HL-60 (cell line): ENCODE results near the gene SKAP2.

Source experiments
- DNase-seq, 2 experiments: peaks; one replicate each; pipeline ENCODE4 v3.0.0-alpha.2; 2010 to 2020; ENCODE audit warnings: low read depth in 1 of 2, low spot score in 1 of 2
- H3K27ac ChIP-seq: fragments of 250-450 bp; sonication (Bioruptor Pico); replicated peaks from 2 replicates; pipeline ENCODE4 v1.5.1; 2020; ENCODE audit warnings: mild to moderate bottlenecking, moderate library complexity
- H3K27me3 ChIP-seq: fragments of 250-450 bp; sonication (Bioruptor Pico); 2 replicates; pipeline ENCODE4 v1.5.1; 2021; ENCODE audit warnings: mild to moderate bottlenecking, moderate library complexity; ENCODE audit not compliant: insufficient read depth, poor library complexity, severe bottlenecking
- H3K4me3 ChIP-seq: replicated peaks from 2 replicates; pipeline ENCODE4 v1.5.1; 2011; ENCODE audit warnings: mild to moderate bottlenecking, control low read depth, low read length; ENCODE audit not compliant: insufficient read depth
- CTCF ChIP-seq: IDR thresholded peaks from one replicate; pipeline ENCODE4 v1.5.1; 2011; ENCODE audit warnings: low read length, control low read depth, inconsistent platforms; ENCODE audit not compliant: insufficient read depth
- GABPA ChIP-seq: IDR thresholded peaks from 2 replicates; pipeline ENCODE4 v1.6.1; 2012; ENCODE audit warnings: low read depth
- POLR2AphosphoS5 ChIP-seq: IDR thresholded peaks from 2 replicates; pipeline ENCODE4 v1.6.1; 2012; ENCODE audit warnings: low read depth
- SPI1 ChIP-seq: IDR thresholded peaks from 2 replicates; pipeline ENCODE4 v1.6.1; 2012; ENCODE audit warnings: low read depth, mild to moderate bottlenecking, borderline replicate concordance
- TF ChIP-seq, protein P1 (sequence below): IDR thresholded peaks from 2 replicates; pipeline ENCODE4 v1.6.1; 2012; ENCODE audit warnings: low read depth; ENCODE audit not compliant: insufficient replicate concordance

SKAP2 gene

DNA sequence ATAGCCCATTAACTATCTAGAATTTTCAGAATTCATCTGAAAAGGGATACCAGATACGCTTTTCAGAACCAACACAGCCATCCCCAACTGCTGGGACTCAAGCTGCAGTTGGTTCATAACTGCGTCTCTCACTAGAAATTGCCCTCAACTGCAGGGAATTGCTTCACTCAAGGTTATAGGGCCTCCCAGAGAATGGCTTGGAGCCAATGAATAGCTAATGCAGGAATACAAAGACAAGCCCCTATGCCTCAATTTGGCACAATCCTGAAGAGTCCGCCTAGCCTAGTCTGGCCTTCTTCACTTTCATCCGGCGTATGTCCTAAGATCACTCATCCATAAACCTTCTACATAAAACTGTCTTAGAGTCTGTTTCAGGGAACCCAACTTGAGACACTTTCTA lies 164.0 kb downstream of the SKAP2 start:
- Histone ChIP-seq H3K27me3 (no peaks in the 10 kb centered on the region), H3K27ac (no peak overlapping the region), H3K4me3 (no peak overlapping the region)
- TF ChIP-seq CTCF (no peak), POLR2AphosphoS5 (no peak), SPI1 (no peak), GABPA (no peak)
- TF ChIP-seq, protein P1, sequence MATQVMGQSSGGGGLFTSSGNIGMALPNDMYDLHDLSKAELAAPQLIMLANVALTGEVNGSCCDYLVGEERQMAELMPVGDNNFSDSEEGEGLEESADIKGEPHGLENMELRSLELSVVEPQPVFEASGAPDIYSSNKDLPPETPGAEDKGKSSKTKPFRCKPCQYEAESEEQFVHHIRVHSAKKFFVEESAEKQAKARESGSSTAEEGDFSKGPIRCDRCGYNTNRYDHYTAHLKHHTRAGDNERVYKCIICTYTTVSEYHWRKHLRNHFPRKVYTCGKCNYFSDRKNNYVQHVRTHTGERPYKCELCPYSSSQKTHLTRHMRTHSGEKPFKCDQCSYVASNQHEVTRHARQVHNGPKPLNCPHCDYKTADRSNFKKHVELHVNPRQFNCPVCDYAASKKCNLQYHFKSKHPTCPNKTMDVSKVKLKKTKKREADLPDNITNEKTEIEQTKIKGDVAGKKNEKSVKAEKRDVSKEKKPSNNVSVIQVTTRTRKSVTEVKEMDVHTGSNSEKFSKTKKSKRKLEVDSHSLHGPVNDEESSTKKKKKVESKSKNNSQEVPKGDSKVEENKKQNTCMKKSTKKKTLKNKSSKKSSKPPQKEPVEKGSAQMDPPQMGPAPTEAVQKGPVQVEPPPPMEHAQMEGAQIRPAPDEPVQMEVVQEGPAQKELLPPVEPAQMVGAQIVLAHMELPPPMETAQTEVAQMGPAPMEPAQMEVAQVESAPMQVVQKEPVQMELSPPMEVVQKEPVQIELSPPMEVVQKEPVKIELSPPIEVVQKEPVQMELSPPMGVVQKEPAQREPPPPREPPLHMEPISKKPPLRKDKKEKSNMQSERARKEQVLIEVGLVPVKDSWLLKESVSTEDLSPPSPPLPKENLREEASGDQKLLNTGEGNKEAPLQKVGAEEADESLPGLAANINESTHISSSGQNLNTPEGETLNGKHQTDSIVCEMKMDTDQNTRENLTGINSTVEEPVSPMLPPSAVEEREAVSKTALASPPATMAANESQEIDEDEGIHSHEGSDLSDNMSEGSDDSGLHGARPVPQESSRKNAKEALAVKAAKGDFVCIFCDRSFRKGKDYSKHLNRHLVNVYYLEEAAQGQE = no peak
- DNase-seq = no peak

GRCh38 chr7:26699766-26700165 lies 164.6 kb downstream of the SKAP2 start:
- no peak for TF ChIP-seq GABPA
- no peak for TF ChIP-seq SPI1
- TF ChIP-seq CTCF = no peak
- no peak for DNase-seq
- H3K27me3 ChIP-seq = no peaks in the 10 kb centered on the region
- no peak overlapping the region for H3K4me3 ChIP-seq
- H3K27ac ChIP-seq = no peak overlapping the region

DNA sequence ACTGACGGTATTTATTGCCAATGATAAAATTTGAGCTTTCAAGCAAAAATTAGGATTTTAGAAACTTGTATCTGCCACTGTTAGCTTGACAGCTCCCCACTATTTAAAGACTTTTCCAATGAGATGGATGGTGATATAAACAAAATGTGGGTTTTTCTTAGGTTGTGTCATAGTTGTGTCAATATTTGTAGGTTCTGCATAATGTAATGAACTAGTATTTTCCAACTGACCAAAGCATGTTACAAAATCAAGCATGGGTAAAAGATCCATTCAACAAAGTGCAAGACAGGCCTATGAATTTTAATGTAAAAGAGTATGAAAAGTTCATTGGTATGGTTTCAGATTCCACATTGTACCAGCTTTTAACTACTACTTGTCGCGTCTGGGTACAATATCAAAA lies 165.6 kb downstream of the SKAP2 start:
- H3K27me3 ChIP-seq = no peaks in the 10 kb centered on the region
- no peak for DNase-seq
- TF ChIP-seq, protein P1 = no peak
- TF ChIP-seq CTCF (no peak), GABPA (no peak), POLR2AphosphoS5 (no peak), SPI1 (no peak)
- no peak overlapping the region for H3K4me3 ChIP-seq
- H3K27ac ChIP-seq = no peak overlapping the region

DNA sequence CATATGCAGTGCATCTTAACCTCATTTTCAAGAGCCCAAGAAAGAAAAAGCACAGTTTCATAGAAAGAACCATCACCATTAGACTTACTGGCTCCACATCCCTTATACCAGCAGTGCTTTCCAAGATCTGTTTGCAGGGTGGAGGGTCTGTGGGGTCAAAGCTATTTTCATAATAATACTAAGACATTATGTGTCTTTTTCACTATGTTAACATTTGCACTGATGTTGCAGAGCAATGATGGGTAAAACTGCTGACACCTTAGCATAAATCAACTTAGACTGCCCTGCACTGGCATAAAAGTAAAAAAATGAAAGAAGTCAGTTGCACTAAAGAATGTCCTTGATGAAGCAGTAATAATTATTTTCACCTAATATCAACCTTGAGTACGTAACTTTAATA lies 166.2 kb downstream of the SKAP2 start:
- Histone ChIP-seq H3K27me3 (no peaks in the 10 kb centered on the region), H3K27ac (no peak overlapping the region), H3K4me3 (no peak overlapping the region)
- TF ChIP-seq CTCF (no peak), GABPA (no peak), POLR2AphosphoS5 (no peak), SPI1 (no peak)
- TF ChIP-seq, protein P1 = no peak
- no peak for DNase-seq
